Loucy (cell line): ENCODE data around the gene NBEA.
A peak's percentile ranks its signal among the peaks of the same experiment; 100 is the strongest.

Experiments
- H2AFZ ChIP-seq: fragments of 200-600 bp; sonication (generic); 2 replicates; pipeline ENCODE4 v1.6.0; 2016; ENCODE audit warnings: antibody characterized with exemption, mild to moderate bottlenecking, low read length, moderate library complexity
- H3F3A ChIP-seq: fragments of 200-600 bp; 2 replicates; pipeline ENCODE4 v1.6.0; 2016; ENCODE audit warnings: antibody characterized with exemption, low read depth, mild to moderate bottlenecking
- H3K27me3 ChIP-seq: fragments of 200-600 bp; sonication (generic); 2 replicates; pipeline ENCODE4 v1.6.1; 2014; ENCODE audit warnings: low read length, mild to moderate bottlenecking; ENCODE audit not compliant: insufficient read depth, poor library complexity, severe bottlenecking
- H3K36me3 ChIP-seq: fragments of 200-600 bp; sonication (generic); 2 replicates; pipeline ENCODE4 v1.6.1; 2016; ENCODE audit warnings: low read length; ENCODE audit not compliant: insufficient read depth
- H3K4me1 ChIP-seq: fragments of 200-600 bp; sonication (generic); 2 replicates; pipeline ENCODE4 v1.5.1; 2014; ENCODE audit warnings: low read length, mild to moderate bottlenecking; ENCODE audit not compliant: insufficient read depth, poor library complexity, severe bottlenecking
- H3K4me2 ChIP-seq: fragments of 200-600 bp; sonication (generic); 2 replicates; pipeline ENCODE4 v1.6.0; 2014; ENCODE audit warnings: antibody characterized with exemption, low read length, low read depth, mild to moderate bottlenecking; ENCODE audit not compliant: poor library complexity, severe bottlenecking
- H3K4me3 ChIP-seq: fragments of 200-600 bp; sonication (generic); 2 replicates; pipeline ENCODE4 v1.5.1; 2014; ENCODE audit warnings: low read length, mild to moderate bottlenecking, mixed read lengths; ENCODE audit not compliant: poor library complexity, severe bottlenecking
- H3K79me2 ChIP-seq: fragments of 200-600 bp; sonication (generic); 2 replicates; pipeline ENCODE4 v1.6.1; 2014; ENCODE audit warnings: low read length; ENCODE audit not compliant: insufficient read depth
- H3K9ac ChIP-seq: fragments of 200-600 bp; sonication (generic); 2 replicates; pipeline ENCODE4 v1.6.0; 2014; ENCODE audit warnings: mild to moderate bottlenecking, low read depth, low read length, moderate library complexity; ENCODE audit not compliant: poor library complexity, severe bottlenecking
- H3K9me2 ChIP-seq: fragments of 200-600 bp; sonication (generic); replicated peaks from 2 replicates; pipeline ENCODE4 v1.6.1; 2016; ENCODE audit warnings: low read depth, low read length, mixed read lengths
- H3K9me3 ChIP-seq: fragments of 200-600 bp; sonication (generic); 2 replicates; pipeline ENCODE4 v1.6.1; 2014; ENCODE audit warnings: mild to moderate bottlenecking, antibody characterized with exemption, low read length, low read depth; ENCODE audit not compliant: insufficient read depth
- H4K20me1 ChIP-seq: fragments of 200-600 bp; sonication (generic); 2 replicates; pipeline ENCODE4 v1.6.0; 2014; ENCODE audit warnings: antibody characterized with exemption, low read length, mild to moderate bottlenecking; ENCODE audit not compliant: insufficient read depth, poor library complexity, severe bottlenecking
- CTCF ChIP-seq: fragments of 200-600 bp; sonication (generic); conservative IDR thresholded peaks from 2 replicates; pipeline ENCODE4 v1.5.1; 2014; ENCODE audit warnings: mild to moderate bottlenecking, antibody characterized with exemption, low read length
- EZH2phosphoT487 ChIP-seq: fragments of 200-600 bp; IDR thresholded peaks from 2 replicates; pipeline ENCODE4 v1.6.1; 2018; ENCODE audit warnings: antibody characterized with exemption, mild to moderate bottlenecking, moderate library complexity, borderline replicate concordance

NBEA gene

GRCh38 chr13:35712907-35713761 lies 771.1 kb downstream of the NBEA start:
- no peaks in the 10 kb centered on the region for H3K27me3 ChIP-seq
- no peaks in the 10 kb centered on the region for H4K20me1 ChIP-seq
- H3K79me2 ChIP-seq = no peaks in the 10 kb centered on the region
- no peaks in the 10 kb centered on the region for H3K4me1 ChIP-seq
- no peaks in the 10 kb centered on the region for H3K9me2 ChIP-seq
- no peak overlapping the region for H3K9ac ChIP-seq
- peak overlapping the region; percentile 54; the same call in 1 of the 2 replicates for H2AFZ ChIP-seq
- H3K4me3 ChIP-seq = no peak overlapping the region
- no peak for TF ChIP-seq EZH2phosphoT487
- no peak for TF ChIP-seq CTCF
- no peaks in the 10 kb centered on the region for H3K9me3 ChIP-seq
- no peaks in the 10 kb centered on the region for H3K36me3 ChIP-seq
- H3F3A ChIP-seq = no peaks in the 10 kb centered on the region
- H3K4me2 ChIP-seq = no peak overlapping the region

GRCh38 chr13:35714121-35714520 lies 772.1 kb downstream of the NBEA start:
- H4K20me1 ChIP-seq = no peaks in the 10 kb centered on the region
- H3K36me3 ChIP-seq = no peaks in the 10 kb centered on the region
- H3K9me2 ChIP-seq = no peaks in the 10 kb centered on the region
- H3K9ac ChIP-seq = no peak overlapping the region
- no peak overlapping the region; the same call in 1 of the 2 replicates for H2AFZ ChIP-seq
- H3K79me2 ChIP-seq = no peaks in the 10 kb centered on the region
- TF ChIP-seq CTCF = no peak
- TF ChIP-seq EZH2phosphoT487 = no peak
- no peaks in the 10 kb centered on the region for H3K4me1 ChIP-seq
- no peak overlapping the region for H3K4me2 ChIP-seq
- no peaks in the 10 kb centered on the region for H3K9me3 ChIP-seq
- no peaks in the 10 kb centered on the region for H3K27me3 ChIP-seq
- no peak overlapping the region for H3K4me3 ChIP-seq
- H3F3A ChIP-seq = no peaks in the 10 kb centered on the region

DNA sequence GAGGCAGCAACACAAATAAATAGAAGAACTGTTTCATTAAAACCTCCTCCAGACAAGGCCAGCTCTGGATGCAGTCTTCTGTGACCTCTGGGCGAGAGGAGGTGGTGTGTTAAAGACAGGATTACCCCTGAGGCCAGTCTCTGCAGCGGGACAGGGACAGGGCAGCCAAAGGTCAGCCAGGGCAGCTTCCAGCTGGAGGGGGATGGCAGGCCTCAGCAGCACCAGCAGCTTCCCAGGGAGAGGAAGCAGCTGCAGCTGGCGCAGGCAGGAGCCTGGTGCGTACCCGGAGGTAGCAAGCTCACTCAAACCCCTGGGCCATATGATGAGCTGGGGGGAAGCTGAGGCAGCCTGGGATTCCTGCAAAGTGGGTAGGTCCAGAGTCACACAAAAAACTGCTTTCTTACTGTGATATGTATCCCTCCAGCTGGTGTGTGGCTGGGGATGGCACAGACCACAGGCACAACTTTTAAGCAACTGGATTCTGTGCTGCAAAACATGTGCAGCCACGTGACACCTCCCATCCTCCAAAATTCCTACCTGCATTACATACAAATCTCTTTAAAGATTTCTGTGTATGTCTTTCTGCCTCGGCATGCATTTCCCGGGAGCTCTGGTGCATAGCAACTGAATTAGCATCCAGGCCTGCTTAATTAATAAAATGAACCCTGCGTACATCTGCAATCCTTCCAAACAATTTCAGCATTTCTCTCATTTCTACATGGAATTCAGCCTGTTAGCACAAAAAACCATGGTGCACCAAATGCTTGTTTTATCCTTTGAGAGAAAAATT lies 772.7 kb downstream of the NBEA start:
- Histone ChIP-seq H3K9ac (no peak overlapping the region), H3K4me3 (no peak overlapping the region), H4K20me1 (no peaks in the 10 kb centered on the region), H2AFZ (no peak overlapping the region; the same call in 1 of the 2 replicates), H3F3A (no peaks in the 10 kb centered on the region), H3K79me2 (no peaks in the 10 kb centered on the region), H3K4me1 (no peaks in the 10 kb centered on the region), H3K9me2 (no peaks in the 10 kb centered on the region), H3K36me3 (no peaks in the 10 kb centered on the region), H3K9me3 (no peaks in the 10 kb centered on the region), H3K27me3 (no peaks in the 10 kb centered on the region), H3K4me2 (no peak overlapping the region)
- TF ChIP-seq EZH2phosphoT487 (no peak), CTCF (no peak)
